GM18951 (cell line): ENCODE measurements around the gene TAB3.

Experiments used
- POLR2A ChIP-seq: IDR thresholded peaks from 4 replicates; pipeline ENCODE4 v1.6.1; 2011; ENCODE audit warnings: mild to moderate bottlenecking; ENCODE audit not compliant: insufficient read length, insufficient read depth; ENCODE audit errors: extremely low read depth
- in situ Hi-C: fragments of 300-500 bp; cut with MboI; formaldehyde crosslinking; loops from one replicate; pipeline ENCODE4 v1.12.0; 2022; ENCODE audit warnings: low sequenced_read_pairs, mixed read lengths, inconsistent platforms; ENCODE audit not compliant: unreplicated experiment

Gene TAB3

DNA sequence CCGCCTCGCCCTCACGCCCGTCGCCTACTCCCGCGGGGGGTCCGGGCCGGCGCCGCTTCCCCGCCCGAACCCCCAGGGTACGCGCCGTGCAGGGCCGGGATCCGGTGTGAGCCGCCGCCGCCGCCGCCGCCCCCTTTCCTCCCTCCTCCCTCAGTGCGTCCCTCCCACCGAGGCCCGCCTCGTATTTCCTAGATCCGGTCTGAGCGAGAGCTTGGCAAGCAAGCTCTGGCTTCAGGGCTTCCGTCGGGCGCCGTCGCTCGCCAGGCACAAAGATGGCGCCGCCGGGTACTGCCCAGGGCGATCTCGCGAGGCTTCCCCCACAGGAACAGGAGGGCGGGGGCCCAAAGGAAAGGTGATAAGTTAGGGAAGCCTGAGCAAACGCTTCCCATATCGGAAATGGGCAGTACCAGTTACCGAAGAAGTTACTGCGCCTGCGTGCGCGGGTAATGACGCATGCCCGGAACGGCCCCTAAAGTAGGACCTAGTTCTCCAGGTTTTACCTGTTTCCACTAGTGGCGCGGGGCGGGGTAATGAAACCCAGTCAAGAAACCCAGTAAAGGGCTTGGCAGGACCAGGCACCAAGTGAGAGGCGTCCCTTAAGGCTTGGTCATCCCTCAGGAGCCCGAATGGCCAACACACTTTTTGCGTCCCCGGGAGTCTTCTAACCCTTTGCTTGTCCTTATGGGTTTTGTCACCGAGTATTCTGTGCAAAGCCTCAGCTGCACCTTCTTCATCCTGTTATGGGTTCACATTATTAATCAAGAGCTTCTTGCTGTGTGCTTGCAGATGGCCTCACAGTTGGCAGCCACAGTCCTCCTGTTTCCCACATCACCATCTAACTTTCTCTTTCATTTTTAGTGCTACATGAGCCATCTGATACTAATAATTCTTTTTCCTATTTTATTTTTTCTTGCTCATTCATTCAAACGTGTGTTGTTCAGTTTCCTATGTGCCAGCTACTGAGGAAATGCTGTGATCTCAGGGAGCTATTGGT lies at the start of gene TAB3:
Gene TAB3 (minus strand): TSS at position 108 of the 994 bp plus-strand sequence. CDS start 29,666 bp downstream, outside the sequence.
- in situ Hi-C loops = no loop called here

GRCh38 chrX:30938295-30938694 lies 49.2 kb upstream of the TAB3 start:
- in situ Hi-C loops = no loop called here
- no peak for TF ChIP-seq POLR2A

More for the DNA sequence above, at the start of gene TAB3:
- peak; percentile 56 for TF ChIP-seq POLR2A

- in situ Hi-C loops = no loop called here
- TF ChIP-seq POLR2A = no peak
Observed at GRCh38 chrX:30935985-30936384, 46.9 kb upstream of the TAB3 start.

- in situ Hi-C loops = no loop called here
- no peak for TF ChIP-seq POLR2A
Observed at GRCh38 chrX:30931920-30932319, 42.9 kb upstream of the TAB3 start.

DNA sequence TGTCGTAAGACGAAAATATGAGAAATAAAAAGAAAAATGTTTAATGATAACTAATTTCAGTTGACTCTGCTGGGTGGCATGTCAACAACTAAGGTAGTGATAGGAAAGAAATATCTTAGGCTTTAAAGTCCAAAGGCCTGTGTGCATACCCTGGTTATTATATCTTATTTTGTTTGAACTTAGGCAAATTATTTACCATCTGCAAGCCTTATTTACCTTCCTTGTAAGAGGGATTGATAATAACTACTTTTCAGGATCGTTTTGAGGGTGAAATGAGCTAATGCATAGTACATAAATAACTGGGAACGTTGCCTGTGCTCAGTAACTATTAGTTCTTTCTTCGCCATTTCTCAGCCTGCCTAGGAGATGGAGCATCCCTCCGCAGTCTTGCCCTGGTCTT lies 41.6 kb upstream of the TAB3 start:
- in situ Hi-C loops = no loop called here
- no peak for TF ChIP-seq POLR2A

DNA sequence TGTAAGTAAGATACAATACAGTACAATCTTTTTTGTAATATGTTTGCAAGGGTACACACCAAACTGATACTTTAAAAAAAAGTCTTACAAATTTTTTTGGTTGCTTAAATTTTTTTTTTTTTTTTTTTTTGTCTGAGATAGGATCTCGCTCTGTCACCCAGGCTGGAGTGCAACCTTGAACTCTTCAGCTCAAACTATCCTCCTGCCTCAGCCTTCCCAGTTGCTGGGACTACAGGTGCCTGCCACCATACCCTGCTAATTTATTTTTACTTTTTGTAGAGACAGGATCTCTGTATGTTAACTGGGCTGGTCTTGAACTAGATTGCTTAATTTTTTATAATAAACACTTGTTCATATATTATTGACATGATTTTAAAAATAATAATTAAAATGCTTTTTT lies 41.1 kb upstream of the TAB3 start:
- TF ChIP-seq POLR2A = no peak
- in situ Hi-C loops = no loop called here

GRCh38 chrX:30920271-30920670 lies 31.2 kb upstream of the TAB3 start:
- in situ Hi-C loops = no loop called here
- TF ChIP-seq POLR2A = no peak

- no peak for TF ChIP-seq POLR2A
Observed at GRCh38 chrX:30918480-30918879, 29.4 kb upstream of the TAB3 start.

GRCh38 chrX:30913492-30913891 lies 24.4 kb upstream of the TAB3 start:
- no peak for TF ChIP-seq POLR2A
- in situ Hi-C loops = no loop called here

More at GRCh38 chrX:30918480-30918879, 29.4 kb upstream of the TAB3 start:
- in situ Hi-C loops = no loop called here

DNA sequence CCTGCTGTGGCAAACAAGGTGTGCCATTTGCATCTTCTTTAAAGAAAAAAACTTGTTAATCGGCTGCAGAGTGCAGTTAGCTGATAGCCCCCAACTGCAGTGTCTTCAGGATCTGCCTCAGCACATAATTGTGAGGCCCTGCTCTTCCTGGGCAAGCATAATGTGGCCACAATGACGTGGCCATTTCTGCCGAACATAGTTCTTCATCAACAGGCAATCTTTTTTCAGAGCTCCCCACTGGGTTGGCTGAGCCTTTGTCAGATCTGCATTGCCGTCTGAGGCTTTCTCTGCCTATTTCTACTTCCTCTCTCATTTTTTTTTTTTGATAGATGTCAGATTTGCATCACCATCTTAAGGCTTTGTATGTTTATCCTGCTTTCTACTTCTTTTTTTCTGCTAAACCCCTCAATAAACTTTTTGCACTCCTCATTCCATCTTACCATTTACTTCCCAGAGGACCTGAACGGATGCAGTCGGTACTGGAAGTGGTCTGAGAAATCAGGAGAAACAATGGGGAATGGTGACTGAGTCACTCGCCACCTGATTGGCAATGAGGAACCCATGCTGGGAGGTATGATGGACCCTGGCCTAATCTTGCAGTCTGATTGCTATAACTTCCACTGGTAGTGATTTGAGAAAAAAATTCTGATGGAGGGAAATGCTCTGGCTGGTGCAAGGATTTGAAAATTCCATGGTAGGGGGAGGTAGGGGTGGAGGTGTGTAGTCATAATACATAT lies 21.2 kb upstream of the TAB3 start:
- no peak for TF ChIP-seq POLR2A
- in situ Hi-C loops = no loop called here

DNA sequence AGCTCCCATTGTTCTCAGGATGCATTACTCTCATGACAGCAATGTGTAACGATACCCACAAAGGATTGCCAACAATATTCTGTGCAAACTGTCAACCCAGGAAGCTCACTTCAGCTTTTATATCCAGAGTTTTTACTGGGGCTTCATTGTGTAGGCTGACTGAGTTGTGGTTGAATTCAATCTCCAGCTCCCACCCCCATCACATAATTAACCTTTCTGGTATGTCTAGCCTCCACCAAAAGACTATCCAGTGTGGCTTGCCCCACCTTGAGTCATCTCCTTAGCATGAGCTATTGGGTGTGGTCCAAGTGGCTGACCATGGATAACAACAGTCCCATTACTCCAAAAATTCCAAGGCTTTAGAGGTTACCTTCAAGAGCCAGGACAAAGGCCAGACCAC lies 17.7 kb upstream of the TAB3 start:
- in situ Hi-C loops = no loop called here
- TF ChIP-seq POLR2A = no peak

DNA sequence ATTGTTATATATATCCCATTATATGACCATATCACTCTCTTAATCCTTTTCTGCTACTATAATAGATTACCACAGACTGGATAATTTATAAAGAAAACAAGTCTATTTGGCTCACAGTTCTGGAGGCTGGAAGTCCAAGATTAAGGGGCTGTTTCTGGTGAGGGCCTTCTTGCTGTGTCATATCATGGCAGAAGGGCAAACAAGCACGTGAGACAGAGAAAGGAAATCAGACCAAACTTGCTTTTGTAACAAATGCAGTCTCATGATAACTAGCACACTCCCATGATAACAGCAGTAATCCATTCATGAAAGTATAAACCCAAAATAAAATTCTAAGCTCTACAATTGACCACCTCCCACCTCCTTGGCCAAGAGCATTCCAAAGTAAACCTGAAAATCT lies 16.3 kb upstream of the TAB3 start:
- in situ Hi-C loops = no loop called here
- TF ChIP-seq POLR2A = no peak

DNA sequence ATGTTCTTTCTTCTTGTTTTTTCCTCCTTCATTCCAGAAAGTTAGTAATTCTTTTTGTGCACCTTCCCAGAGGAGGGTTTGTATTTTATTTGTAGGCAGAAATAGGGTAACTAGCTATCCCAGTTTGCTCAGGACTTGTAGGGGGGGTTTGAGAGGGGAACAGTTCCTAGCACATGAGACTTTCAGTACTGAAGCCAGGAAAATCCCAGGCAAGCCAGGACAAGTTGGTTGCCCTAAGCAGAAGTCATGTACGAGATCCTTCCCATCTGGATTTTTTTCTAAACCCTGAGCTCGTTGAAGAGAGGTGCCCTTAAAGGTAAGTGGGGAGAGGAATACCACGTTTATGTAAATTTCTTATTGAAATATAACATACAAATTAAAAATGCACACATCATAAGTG lies 15.6 kb upstream of the TAB3 start:
- in situ Hi-C loops = no loop called here
- no peak for TF ChIP-seq POLR2A
